SK-N-MC (cell line): ENCODE data around the gene VASN.

Source experiments
- DNase-seq: peaks from one replicate; pipeline ENCODE4 v3.0.0-alpha.2; 2011; ENCODE audit warnings: low read depth, low spot score
- H3K27ac ChIP-seq: fragments of 200-600 bp; sonication (generic); 2 replicates; pipeline ENCODE4 v1.5.1; 2016; ENCODE audit warnings: mixed run types
- H3K36me3 ChIP-seq: fragments of 200-600 bp; sonication (generic); 2 replicates; pipeline ENCODE4 v1.6.1; 2017; ENCODE audit warnings: antibody characterized with exemption, low read length, mixed read lengths; ENCODE audit not compliant: insufficient read depth
- H3K4me3 ChIP-seq: fragments of 200-600 bp; sonication (generic); 2 replicates; pipeline ENCODE4 v1.5.1; 2016
- H3K9ac ChIP-seq: fragments of 200-600 bp; sonication (generic); 2 replicates; pipeline ENCODE4 v1.8.0; 2017; ENCODE audit warnings: mixed run types, mixed read lengths; ENCODE audit not compliant: insufficient read length
- H3K9me3 ChIP-seq: fragments of 200-600 bp; sonication (generic); 2 replicates; pipeline ENCODE4 v1.6.1; 2017; ENCODE audit warnings: low read depth, mild to moderate bottlenecking, antibody characterized with exemption, low read length, moderate library complexity, mixed read lengths
- EZH2 ChIP-seq: fragments of 200-600 bp; sonication (generic); IDR thresholded peaks from one replicate; pipeline ENCODE4 v1.6.1; 2017; ENCODE audit warnings: antibody characterized with exemption
- FOXP2 ChIP-seq: optimal IDR thresholded peaks from 2 replicates; pipeline ENCODE3; 2011; ENCODE audit warnings: mild to moderate bottlenecking, moderate library complexity; ENCODE audit not compliant: insufficient read depth; ENCODE audit errors: extremely low read length, control extremely low read depth
- POLR2AphosphoS5 ChIP-seq: IDR thresholded peaks from 2 replicates; pipeline ENCODE4 v1.6.1; 2012; ENCODE audit warnings: mild to moderate bottlenecking, low read depth, low read length, borderline replicate concordance

Gene VASN

DNA sequence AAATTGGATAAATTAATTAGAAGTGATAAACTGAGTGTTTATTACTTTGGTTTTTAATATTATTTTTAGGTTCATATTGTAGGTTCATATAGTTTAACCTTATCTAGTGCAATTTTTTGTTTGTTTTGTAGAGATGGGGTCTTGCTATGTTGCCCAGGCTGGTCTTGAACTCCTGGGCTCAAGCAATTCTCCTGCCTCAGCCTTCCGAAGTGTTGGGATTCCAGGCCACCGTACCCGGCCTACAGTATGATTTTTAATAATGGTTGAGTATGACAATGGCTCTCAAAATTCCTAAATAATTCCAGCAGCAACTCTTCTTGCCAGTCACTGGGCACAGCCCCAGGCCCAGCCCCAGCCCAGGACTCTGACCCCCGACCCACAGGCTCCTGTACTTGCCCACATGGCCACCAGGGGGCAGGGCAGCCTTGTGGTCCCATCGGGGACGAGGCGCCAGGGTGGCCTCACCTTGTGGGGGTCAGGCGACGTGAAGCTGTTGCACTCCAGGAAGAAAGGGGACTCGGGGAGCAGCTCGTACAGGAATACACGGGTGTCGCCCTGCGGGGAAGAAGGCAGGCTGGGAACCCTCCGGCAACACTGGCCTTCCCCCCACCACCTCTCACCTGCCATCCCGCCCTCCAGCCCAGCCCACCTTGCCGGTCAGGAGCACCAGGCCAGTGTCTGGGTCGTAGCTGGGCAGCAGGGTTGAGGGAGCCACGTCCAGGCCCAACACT is 12.7 kb upstream of the VASN start:
- no peak for DNase-seq
- Histone ChIP-seq H3K9ac (no peak overlapping the region), H3K36me3 (no peaks in the 10 kb centered on the region), H3K9me3 (no peaks in the 10 kb centered on the region), H3K4me3 (no peak overlapping the region), H3K27ac (no peak overlapping the region)
- TF ChIP-seq POLR2AphosphoS5 (no peak), EZH2 (no peak), FOXP2 (no peak)

GRCh38 chr16:4359914-4360313 is 11.7 kb upstream of the VASN start:
- Histone ChIP-seq H3K4me3 (no peak overlapping the region), H3K9ac (no peak overlapping the region), H3K27ac (no peak overlapping the region)

GRCh38 chr16:4360538-4361021 is 11.1 kb upstream of the VASN start:
- H3K36me3 ChIP-seq, result no peaks in the 10 kb centered on the region
- H3K9me3 ChIP-seq, result no peaks in the 10 kb centered on the region
- H3K9ac ChIP-seq, result no peak overlapping the region
- no peak overlapping the region for H3K27ac ChIP-seq
- no peak for DNase-seq
- H3K4me3 ChIP-seq, result no peak overlapping the region
- no peak for TF ChIP-seq EZH2
- TF ChIP-seq FOXP2, result no peak
- no peak for TF ChIP-seq POLR2AphosphoS5

More at GRCh38 chr16:4359914-4360313, 11.7 kb upstream of the VASN start:
- Histone ChIP-seq H3K9me3 (no peaks in the 10 kb centered on the region), H3K36me3 (no peaks in the 10 kb centered on the region)
- DNase-seq, result no peak
- no peak for TF ChIP-seq FOXP2
- no peak for TF ChIP-seq POLR2AphosphoS5
- TF ChIP-seq EZH2, result no peak

- no peak overlapping the region for H3K27ac ChIP-seq
Observed at GRCh38 chr16:4361033-4361943, 10.4 kb upstream of the VASN start.

DNA sequence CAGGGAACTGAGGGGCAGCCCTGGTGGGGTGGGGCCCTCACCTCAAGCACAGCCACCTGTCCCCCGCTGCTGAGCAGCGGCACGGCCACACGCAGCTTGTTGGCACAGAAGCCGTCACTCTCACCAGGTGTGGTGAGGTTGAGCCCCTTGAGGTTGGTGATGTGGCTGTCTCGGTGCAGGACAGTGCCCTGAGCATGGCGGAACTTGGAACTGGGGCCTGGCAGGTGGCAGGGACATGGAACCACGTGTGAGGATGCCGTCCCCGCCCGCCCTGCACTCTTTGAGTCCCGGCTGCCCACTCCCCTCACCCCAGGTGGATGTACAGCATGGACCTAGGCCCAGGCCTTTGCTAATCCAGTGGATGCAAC is 9.7 kb upstream of the VASN start:
- Histone ChIP-seq H3K36me3 (no peaks in the 10 kb centered on the region), H3K27ac (no peak overlapping the region), H3K9me3 (no peaks in the 10 kb centered on the region), H3K4me3 (no peak overlapping the region), H3K9ac (no peak overlapping the region)
- no peak for TF ChIP-seq FOXP2
- no peak for TF ChIP-seq EZH2
- no peak for TF ChIP-seq POLR2AphosphoS5
- no peak for DNase-seq

More at GRCh38 chr16:4361033-4361943, 10.4 kb upstream of the VASN start:
- DNase-seq, result no peak
- no peak overlapping the region for H3K9ac ChIP-seq
- no peak for TF ChIP-seq POLR2AphosphoS5
- no peak for TF ChIP-seq FOXP2
- no peak for TF ChIP-seq EZH2
- no peaks in the 10 kb centered on the region for H3K9me3 ChIP-seq
- H3K36me3 ChIP-seq, result no peaks in the 10 kb centered on the region
- H3K4me3 ChIP-seq, result no peak overlapping the region

DNA sequence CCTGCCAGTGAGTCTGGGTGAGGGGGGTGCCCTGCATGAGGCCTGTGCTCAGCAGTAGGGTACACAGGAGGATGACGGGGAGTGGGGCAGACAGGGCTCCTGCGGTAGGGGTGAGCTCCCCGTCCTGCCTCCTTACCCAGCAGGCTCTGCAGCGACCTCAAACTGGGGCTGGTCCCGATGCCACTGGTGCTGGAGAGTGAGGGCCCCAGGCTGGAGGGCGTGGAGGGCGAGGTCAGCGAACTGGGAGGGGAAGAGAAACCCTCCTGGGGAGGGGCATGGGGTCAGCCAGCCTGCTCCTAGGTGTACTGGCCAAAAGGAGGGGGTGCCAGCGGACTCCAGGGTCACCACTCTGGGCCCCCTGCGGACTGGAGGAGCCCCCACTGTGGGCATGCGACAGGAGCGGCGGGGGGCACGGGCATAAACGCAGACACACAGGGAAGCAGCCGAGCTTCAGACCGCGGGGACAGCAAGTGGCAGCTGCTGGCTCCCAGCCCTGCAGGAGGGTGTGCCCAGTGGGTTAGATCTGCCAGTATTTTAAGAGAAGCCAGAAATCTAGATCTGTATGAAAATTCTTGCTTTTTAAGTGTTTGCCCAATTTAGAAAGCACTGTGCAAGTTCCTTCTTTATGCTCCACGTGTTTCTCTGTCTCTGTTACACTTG is 9.0 kb upstream of the VASN start:
- H3K9ac ChIP-seq, result no peak overlapping the region
- no peak for TF ChIP-seq POLR2AphosphoS5
- no peak for TF ChIP-seq FOXP2
- TF ChIP-seq EZH2, result no peak
- no peaks in the 10 kb centered on the region for H3K9me3 ChIP-seq
- H3K36me3 ChIP-seq, result no peaks in the 10 kb centered on the region
- no peak overlapping the region for H3K27ac ChIP-seq
- no peak overlapping the region for H3K4me3 ChIP-seq
- DNase-seq, result no peak

- no peak for DNase-seq
- Histone ChIP-seq H3K4me3 (no peak overlapping the region), H3K9me3 (no peaks in the 10 kb centered on the region), H3K27ac (no peak overlapping the region), H3K36me3 (no peaks in the 10 kb centered on the region), H3K9ac (no peak overlapping the region)
- TF ChIP-seq POLR2AphosphoS5 (no peak), EZH2 (no peak), FOXP2 (no peak)
Observed at GRCh38 chr16:4364196-4365013, 7.2 kb upstream of the VASN start.

GRCh38 chr16:4365014-4365406 is 6.6 kb upstream of the VASN start:
- H3K36me3 ChIP-seq, result no peaks in the 10 kb centered on the region

More at GRCh38 chr16:4365014-4365406, 6.6 kb upstream of the VASN start:
- no peak overlapping the region for H3K27ac ChIP-seq
- H3K9me3 ChIP-seq, result no peaks in the 10 kb centered on the region
- no peak for TF ChIP-seq EZH2
- TF ChIP-seq FOXP2, result no peak
- TF ChIP-seq POLR2AphosphoS5, result no peak
- no peak overlapping the region for H3K9ac ChIP-seq
- no peak for DNase-seq
- no peak overlapping the region for H3K4me3 ChIP-seq
